ACC112 (cell line): ENCODE data around the gene GYPC.

ENCODE experiments used
- H2AFZ ChIP-seq: fragments of 200-600 bp; sonication (generic); one replicate; pipeline ENCODE4 v1.6.0; 2017; ENCODE audit warnings: antibody characterized with exemption, low read length; ENCODE audit not compliant: unreplicated experiment
- H3K27ac ChIP-seq: fragments of 200-600 bp; sonication (generic); 2 replicates; pipeline ENCODE4 v1.5.1; 2014; ENCODE audit warnings: low read depth, mild to moderate bottlenecking, antibody characterized with exemption, low read length, moderate library complexity
- H3K27me3 ChIP-seq: fragments of 200-600 bp; sonication (generic); 2 replicates; pipeline ENCODE4 v1.6.1; 2014; ENCODE audit warnings: mild to moderate bottlenecking, antibody characterized with exemption, low read length, moderate library complexity, mixed read lengths; ENCODE audit not compliant: insufficient read depth
- H3K36me3 ChIP-seq: fragments of 200-600 bp; sonication (generic); 2 replicates; pipeline ENCODE4 v1.6.1; 2016; ENCODE audit warnings: mild to moderate bottlenecking, antibody characterized with exemption, low read length, moderate library complexity, mixed read lengths; ENCODE audit not compliant: insufficient read depth
- H3K4me1 ChIP-seq: fragments of 200-600 bp; sonication (generic); one replicate; pipeline ENCODE4 v1.6.1; 2016; ENCODE audit warnings: low read length, mixed read lengths; ENCODE audit not compliant: insufficient read depth, unreplicated experiment, control insufficient read depth
- H3K4me3 ChIP-seq: fragments of 200-600 bp; sonication (generic); 2 replicates; pipeline ENCODE4 v1.5.1; 2014; ENCODE audit warnings: mild to moderate bottlenecking, low read depth, low read length
- H3K79me2 ChIP-seq: fragments of 200-600 bp; sonication (generic); one replicate; pipeline ENCODE4 v1.6.0; 2016; ENCODE audit warnings: low read length; ENCODE audit not compliant: control insufficient read depth, unreplicated experiment, insufficient read depth

The GYPC gene

DNA sequence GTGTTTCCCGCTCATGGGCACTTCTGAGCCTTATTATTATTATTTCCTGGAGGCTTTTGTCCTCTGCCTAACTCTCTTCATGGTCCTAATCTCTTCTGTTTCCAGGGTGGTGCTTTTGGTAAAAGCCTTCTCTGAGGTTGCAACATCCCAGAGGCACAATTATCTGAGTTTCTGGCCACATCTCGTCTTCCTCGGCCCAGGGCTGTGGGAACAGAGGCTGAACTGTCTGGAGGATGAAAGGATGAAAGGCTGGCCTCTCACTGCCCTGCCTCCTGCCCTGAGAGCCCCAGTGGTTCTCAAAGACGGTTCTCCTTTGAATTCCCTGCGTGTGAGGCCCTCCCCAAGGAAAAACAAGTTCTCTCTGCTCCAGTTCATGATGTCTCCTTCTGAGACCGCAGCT lies 13.8 kb downstream of the GYPC start:
- Histone ChIP-seq H3K27me3 (no peaks in the 10 kb centered on the region), H3K79me2 (peaks cover 6% of the 10 kb centered on the region), H3K4me1 (peaks cover 4% of the 10 kb centered on the region), H3K4me3 (no peak overlapping the region), H3K36me3 (no peaks in the 10 kb centered on the region), H3K27ac (no peak overlapping the region), H2AFZ (no peak overlapping the region)

DNA sequence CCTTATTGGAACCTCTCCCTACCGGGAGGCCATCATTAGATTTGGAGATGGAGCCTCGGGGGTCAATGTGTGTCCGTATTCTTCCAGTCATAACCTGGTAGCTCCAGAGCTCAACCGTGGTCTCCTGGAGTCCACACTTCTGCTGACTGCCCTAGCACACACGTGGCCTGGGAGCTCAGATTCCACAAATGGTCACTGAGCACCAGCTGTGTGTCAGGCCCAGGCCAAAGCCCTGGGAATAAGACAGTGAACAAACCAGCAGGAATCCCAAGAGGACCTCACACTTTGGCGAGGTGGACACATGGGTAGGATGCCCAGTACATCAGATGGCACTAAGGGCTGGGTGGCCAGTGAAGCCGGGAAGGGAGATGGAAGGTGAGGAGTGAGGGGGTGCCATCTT lies 15.5 kb downstream of the GYPC start:
- Histone ChIP-seq H3K27me3 (no peaks in the 10 kb centered on the region), H3K79me2 (peaks cover 6% of the 10 kb centered on the region), H3K4me1 (no peaks in the 10 kb centered on the region), H2AFZ (no peak overlapping the region), H3K36me3 (peaks cover 13% of the 10 kb centered on the region; the same call in 1 of the 2 replicates), H3K27ac (no peak overlapping the region), H3K4me3 (no peak overlapping the region)

DNA sequence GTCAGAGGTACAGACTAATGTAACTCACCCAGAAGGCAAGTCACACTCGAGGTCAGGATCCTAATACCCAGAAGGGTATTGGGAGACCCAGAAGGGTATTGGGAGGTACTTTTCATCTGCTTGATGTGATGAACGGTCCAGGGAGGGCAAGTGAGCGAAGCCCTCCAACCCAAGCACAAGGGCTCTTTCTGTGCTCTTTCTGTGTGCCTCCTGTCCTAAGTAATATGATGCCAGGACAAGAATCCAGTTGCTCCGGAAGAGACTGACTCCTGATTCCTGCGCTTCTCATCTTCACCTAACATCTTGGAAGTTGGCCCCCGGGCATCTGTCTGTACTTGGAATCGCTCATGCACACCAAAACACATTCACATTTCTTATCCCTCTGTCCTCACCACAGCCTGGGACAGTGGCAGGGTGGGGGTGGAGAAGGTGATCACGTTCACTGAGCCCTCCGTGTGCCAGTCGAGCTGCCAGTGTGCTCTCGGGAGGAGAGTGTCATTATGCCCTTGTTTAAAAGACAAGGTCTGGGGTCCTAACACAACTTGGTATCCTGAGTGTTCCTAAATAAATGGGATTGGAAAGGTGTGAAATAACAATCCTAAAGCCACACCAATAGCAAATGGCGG lies 17.1 kb downstream of the GYPC start:
- H3K36me3 ChIP-seq: peaks cover 13% of the 10 kb centered on the region; the same call in 1 of the 2 replicates
- H3K27me3 ChIP-seq: no peaks in the 10 kb centered on the region
- no peak overlapping the region for H3K27ac ChIP-seq
- H3K4me1 ChIP-seq: no peaks in the 10 kb centered on the region
- no peak overlapping the region for H2AFZ ChIP-seq
- peaks cover 6% of the 10 kb centered on the region for H3K79me2 ChIP-seq
- H3K4me3 ChIP-seq: no peak overlapping the region

DNA sequence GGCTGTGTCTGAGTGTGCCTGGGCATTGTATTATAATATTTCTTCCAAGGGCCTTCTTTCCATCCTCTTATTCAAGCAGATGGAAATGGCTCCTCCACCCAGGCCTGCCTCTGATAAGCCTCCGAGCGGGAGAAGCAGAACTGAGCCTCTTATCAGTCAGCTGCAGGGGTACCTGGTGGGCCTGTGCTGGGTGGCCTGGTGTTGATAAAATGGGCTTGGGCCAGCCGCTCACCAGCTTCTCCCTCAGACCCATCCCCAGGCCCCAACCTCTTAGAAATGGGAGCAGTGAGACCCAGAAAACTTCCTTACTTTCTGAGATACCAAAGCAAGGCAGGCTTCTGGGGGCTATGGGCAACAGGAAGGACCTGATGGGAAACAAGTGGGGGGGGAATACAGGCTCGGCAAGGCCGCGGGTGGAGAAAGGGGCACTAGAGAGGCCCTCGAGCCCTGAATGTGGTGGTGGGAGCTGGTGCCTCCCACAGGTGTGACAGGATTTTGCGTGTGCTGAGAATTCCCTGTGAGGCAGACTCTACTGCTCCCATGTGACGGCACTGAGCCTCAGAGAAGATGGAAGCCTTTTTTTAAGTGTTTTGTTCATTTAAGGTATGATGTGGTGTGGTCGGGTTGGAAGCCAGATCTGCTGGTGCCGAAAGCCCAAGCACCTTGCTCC lies 18.3 kb downstream of the GYPC start:
- Histone ChIP-seq H3K27me3 (no peaks in the 10 kb centered on the region), H3K4me1 (no peaks in the 10 kb centered on the region)

DNA sequence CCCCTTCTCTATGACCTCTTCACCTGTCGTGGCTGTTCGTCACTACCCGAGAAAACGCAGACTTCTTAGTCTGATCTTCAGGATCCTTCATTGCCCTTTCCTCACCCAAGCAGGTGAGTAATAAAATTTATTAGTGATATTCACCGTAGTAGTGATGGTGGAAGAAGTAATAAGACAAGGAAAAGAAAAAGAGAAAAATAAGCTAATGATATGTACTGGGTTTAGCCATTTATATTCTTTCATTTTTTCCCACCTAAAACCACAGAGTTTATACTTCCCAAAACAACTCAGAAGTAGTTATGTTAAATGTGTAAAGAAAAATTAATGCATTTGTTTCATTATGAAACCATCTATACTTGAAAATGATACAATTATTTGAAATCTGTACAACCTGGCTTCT lies 19.7 kb downstream of the GYPC start:
- Histone ChIP-seq H3K4me3 (no peak overlapping the region), H2AFZ (no peak overlapping the region), H3K79me2 (no peaks in the 10 kb centered on the region), H3K27ac (no peak overlapping the region), H3K4me1 (no peaks in the 10 kb centered on the region), H3K36me3 (peaks cover 13% of the 10 kb centered on the region; the same call in 1 of the 2 replicates), H3K27me3 (no peaks in the 10 kb centered on the region)

More for the DNA sequence above, 18.3 kb downstream of the GYPC start:
- peaks cover 13% of the 10 kb centered on the region; the same call in 1 of the 2 replicates for H3K36me3 ChIP-seq
- no peak overlapping the region for H3K27ac ChIP-seq
- H3K79me2 ChIP-seq: peaks cover 6% of the 10 kb centered on the region
- no peak overlapping the region for H2AFZ ChIP-seq
- H3K4me3 ChIP-seq: no peak overlapping the region

DNA sequence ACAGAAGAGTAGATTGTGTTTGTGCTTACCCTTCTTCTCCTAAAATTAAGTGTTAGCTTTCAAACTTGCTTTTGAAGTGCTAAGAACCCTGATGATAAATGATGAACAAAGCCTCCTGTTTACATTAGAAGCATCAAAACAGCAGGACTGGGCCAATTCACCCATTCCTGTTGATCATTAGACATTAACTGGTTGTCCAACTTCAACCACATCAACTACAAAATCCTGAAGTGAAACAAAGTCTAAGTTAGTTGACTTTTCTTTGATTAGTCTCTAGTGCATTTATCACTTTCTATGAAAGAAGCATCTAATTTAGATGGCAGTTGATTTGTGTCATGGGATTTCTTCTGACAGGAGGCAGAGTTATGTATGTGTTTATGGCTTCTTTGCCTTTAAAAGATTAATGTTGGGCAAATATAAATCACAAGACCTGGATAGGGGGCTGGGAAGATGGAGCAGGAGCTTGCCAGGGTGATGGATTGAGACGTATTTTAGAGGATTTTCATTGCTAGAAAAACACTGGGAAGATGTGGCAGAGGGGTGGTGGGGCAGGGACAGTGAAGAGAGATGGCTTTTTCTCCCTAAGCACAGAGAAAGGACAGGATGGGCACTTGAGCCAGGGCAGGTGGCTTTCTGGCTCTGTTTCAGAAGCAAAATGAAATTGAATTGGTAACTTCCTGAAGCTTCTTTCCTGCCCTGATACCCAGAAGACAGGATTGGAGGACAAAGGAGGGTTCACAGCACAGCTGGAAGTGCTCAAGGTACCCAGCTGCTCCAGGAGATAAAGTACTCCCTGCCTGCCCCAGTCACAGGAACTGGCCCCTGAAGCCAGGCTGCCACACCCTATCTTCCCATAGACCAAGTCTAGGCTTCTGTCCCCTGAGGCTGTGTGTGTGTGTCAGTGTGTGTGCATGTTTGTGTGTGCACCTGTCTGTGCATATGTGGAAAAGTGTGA lies 20.5 kb downstream of the GYPC start:
- no peaks in the 10 kb centered on the region for H3K27me3 ChIP-seq
- H3K4me1 ChIP-seq: no peaks in the 10 kb centered on the region
- H3K27ac ChIP-seq: no peak overlapping the region
- H3K36me3 ChIP-seq: peaks cover 13% of the 10 kb centered on the region; the same call in 1 of the 2 replicates
- no peaks in the 10 kb centered on the region for H3K79me2 ChIP-seq
- no peak overlapping the region for H3K4me3 ChIP-seq
- no peak overlapping the region for H2AFZ ChIP-seq

DNA sequence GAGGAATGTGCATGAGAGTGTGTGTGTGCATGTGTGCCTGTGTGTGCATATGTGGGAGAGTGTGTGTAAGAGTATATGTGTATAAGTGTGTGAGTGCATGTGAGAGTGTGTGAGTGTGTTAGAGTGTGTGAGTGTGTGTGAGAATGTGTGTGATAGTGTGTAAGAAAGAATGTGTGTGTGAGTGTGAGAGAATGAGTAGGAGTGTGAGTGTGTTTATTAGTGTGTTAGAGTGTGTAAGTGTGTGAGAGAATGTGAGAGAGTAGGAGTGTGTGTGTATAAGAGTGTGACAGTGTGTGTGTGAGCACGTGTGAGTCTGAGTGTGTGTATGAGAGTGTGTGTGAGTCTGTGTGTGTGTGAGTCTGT lies 21.2 kb downstream of the GYPC start:
- H3K79me2 ChIP-seq: no peaks in the 10 kb centered on the region

DNA sequence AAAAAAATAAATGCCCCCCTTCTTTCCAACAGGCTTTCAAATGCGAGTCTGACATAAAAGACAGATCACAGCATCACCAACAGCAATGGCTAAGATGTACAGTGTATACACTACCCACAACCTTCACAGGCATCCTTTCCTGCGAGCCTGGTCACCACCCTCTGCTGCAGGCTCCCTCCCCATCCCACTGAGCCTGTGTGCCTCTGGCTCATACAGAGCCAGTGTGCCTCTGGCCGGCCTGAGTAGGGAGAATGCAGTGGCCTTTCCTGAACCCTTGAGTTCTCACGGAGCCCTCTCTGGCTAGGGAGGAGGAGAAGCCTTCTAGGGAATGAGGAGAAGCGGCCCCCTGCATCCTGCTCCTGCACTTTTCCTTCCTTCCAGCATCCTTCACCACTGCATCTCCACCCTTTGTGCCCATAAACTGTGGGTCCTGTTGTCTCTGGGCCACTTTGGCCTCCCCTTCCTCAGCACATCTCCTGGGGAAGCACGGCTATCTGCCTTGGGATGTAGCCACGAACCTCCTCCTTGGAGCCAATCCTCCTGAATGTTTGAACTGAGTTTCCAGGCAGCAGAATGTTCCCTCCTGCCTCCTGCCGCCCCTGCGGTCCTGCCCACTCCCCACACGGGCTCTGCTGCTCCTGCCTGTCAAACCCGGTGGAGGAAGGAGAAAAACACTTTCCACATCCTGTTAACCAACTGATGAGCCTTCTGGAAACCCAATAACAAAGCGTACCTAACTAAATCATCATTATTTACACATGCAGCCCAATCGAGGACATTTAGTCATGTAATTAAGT lies 22.5 kb downstream of the GYPC start:
- peaks cover 13% of the 10 kb centered on the region; the same call in 1 of the 2 replicates for H3K36me3 ChIP-seq
- no peaks in the 10 kb centered on the region for H3K79me2 ChIP-seq
- no peaks in the 10 kb centered on the region for H3K27me3 ChIP-seq
- no peak overlapping the region for H3K27ac ChIP-seq
- H3K4me1 ChIP-seq: no peaks in the 10 kb centered on the region
- no peak overlapping the region for H3K4me3 ChIP-seq
- H2AFZ ChIP-seq: no peak overlapping the region

More for the DNA sequence above, 21.2 kb downstream of the GYPC start:
- no peaks in the 10 kb centered on the region for H3K4me1 ChIP-seq
- H3K27me3 ChIP-seq: no peaks in the 10 kb centered on the region
- peaks cover 13% of the 10 kb centered on the region; the same call in 1 of the 2 replicates for H3K36me3 ChIP-seq
- no peak overlapping the region for H2AFZ ChIP-seq
- no peak overlapping the region for H3K4me3 ChIP-seq
- no peak overlapping the region for H3K27ac ChIP-seq

DNA sequence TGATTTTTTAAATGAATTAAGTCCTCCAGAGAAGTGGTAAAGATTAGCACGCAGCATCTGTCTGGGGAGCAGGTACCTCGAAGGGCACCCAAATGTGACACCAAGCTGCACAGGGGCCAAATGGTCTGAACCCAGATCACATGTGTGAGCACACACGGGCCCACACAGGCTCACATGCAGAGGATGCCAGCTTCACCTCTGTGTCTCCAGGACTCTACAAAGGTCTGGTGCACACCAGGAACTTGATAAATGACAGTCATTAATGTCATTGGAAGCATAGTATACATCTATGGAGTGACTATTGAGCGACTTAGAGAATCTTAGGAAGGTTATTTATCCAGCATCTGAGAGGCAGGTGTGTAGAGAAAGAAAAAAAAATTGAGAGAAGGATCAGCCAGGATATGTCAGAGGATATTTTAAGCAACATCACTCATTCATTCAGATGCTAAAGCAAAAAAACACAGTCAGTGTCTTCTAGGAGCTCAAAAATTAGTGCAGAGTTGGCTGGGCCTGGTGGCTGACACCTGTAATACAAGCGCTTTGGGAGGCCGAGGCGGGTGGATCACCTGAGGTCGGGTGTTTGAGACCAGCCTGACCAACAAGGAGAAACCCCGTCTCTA lies 23.2 kb downstream of the GYPC start:
- Histone ChIP-seq H3K36me3 (peaks cover 13% of the 10 kb centered on the region; the same call in 1 of the 2 replicates), H3K27ac (no peak overlapping the region), H3K27me3 (no peaks in the 10 kb centered on the region), H3K79me2 (no peaks in the 10 kb centered on the region), H3K4me1 (no peaks in the 10 kb centered on the region), H2AFZ (no peak overlapping the region), H3K4me3 (no peak overlapping the region)

DNA sequence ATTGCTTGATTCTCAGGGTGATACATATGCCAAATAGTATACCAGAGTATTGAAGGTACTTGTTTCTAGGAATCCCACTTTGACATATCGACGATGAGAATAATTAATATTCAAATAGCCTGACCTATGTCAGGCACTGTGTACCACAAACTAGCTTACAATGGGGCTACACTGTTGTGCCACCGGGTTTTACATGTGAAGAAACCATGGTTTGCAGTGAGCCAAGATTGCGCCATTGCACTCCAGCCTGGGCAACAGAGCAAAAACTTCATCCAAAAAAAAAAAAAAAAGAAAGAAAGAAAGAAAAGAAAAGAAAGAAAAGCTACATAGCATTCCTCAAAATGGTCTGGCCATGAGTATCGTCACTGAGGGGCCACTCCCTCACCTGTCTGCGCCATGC lies 25.5 kb downstream of the GYPC start:
- Histone ChIP-seq H3K27ac (no peak overlapping the region), H3K27me3 (no peaks in the 10 kb centered on the region), H3K4me3 (no peak overlapping the region), H3K79me2 (no peaks in the 10 kb centered on the region), H3K4me1 (no peaks in the 10 kb centered on the region), H2AFZ (no peak overlapping the region), H3K36me3 (no peaks in the 10 kb centered on the region)
